HFFc6 (cell line): ENCODE measurements around the gene GID4. TPM values are rescaled to one million over a fixed set of nuclear protein-coding genes. Genes with fewer than 3 reads are reported as not detected.

Source experiments
- DNase-seq: peaks from one replicate; pipeline ENCODE4 v3.0.0-alpha.2; 2018
- H3K27ac Mint-ChIP-seq: 2 replicates; pipeline ENCODE4 v1.8.0; 2020; ENCODE audit warnings: mild to moderate bottlenecking, mixed read lengths
- H3K27me3 Mint-ChIP-seq: 2 replicates; pipeline ENCODE4 v1.8.0; 2021; ENCODE audit warnings: mild to moderate bottlenecking, moderate library complexity, mixed read lengths; ENCODE audit not compliant: insufficient read depth
- H3K36me3 Mint-ChIP-seq: 2 replicates; pipeline ENCODE4 v1.8.0; 2021; ENCODE audit warnings: low read depth, mixed read lengths
- H3K4me1 Mint-ChIP-seq: 2 replicates; pipeline ENCODE4 v1.8.0; 2020; ENCODE audit warnings: low read depth, mixed read lengths
- H3K4me3 Mint-ChIP-seq: 2 replicates; pipeline ENCODE4 v1.8.0; 2020; ENCODE audit warnings: mild to moderate bottlenecking, moderate library complexity, mixed read lengths
- H3K9me3 Mint-ChIP-seq: 2 replicates; pipeline ENCODE4 v1.8.0; 2020; ENCODE audit warnings: mild to moderate bottlenecking, mixed read lengths
- total RNA-seq, 6 experiments: library from RNA; stranded (reverse); fragmentation: NEBNext Ultra II Directional; extraction: Animal tissue kit (Norgen Biotek cat#: 25700); gene quantifications; 2 replicates in 1 of 6; 3 replicates in 5 of 6; pipeline ENCODE4 v1.2.3, GENCODE V29; 2021
- TF ChIP-seq, protein P1 (sequence below): fragments of 200-600 bp; sonication (generic); IDR thresholded peaks from 2 replicates; pipeline ENCODE4 v1.5.0; 2021; ENCODE audit warnings: antibody characterized with exemption, mild to moderate bottlenecking

GID4 gene
- total RNA-seq, 6 experiments from 2014 or later = 8.6 to 11.9 (median 9.5) TPM

DNA sequence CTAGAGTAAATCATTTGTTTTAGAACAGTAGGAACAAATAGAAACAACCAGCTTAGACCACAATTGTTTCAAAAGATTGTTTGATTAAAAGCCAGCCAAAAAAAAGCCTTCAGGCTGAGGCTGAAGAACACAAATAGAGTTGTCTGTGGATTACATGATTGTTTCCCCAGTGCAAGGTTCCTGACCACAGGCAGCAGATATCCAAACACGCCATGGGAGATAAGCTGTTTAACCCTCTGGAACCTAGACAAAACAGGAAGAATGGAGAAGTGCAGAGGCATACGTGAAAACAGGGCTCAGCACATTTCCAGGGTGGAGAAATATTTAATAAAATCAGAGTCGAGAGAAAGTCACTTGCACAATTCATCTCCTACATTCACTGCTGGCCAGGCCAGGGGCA, 21.2 kb upstream of the GID4 start:
- no peak overlapping the region for H3K4me3 Mint-ChIP-seq
- peaks cover 2% of the 10 kb centered on the region; the same call in 1 of the 2 replicates for H3K27me3 Mint-ChIP-seq
- TF ChIP-seq, protein P1, sequence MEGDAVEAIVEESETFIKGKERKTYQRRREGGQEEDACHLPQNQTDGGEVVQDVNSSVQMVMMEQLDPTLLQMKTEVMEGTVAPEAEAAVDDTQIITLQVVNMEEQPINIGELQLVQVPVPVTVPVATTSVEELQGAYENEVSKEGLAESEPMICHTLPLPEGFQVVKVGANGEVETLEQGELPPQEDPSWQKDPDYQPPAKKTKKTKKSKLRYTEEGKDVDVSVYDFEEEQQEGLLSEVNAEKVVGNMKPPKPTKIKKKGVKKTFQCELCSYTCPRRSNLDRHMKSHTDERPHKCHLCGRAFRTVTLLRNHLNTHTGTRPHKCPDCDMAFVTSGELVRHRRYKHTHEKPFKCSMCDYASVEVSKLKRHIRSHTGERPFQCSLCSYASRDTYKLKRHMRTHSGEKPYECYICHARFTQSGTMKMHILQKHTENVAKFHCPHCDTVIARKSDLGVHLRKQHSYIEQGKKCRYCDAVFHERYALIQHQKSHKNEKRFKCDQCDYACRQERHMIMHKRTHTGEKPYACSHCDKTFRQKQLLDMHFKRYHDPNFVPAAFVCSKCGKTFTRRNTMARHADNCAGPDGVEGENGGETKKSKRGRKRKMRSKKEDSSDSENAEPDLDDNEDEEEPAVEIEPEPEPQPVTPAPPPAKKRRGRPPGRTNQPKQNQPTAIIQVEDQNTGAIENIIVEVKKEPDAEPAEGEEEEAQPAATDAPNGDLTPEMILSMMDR = no peak
- H3K27ac Mint-ChIP-seq = no peak overlapping the region
- DNase-seq = no peak
- peaks cover 6% of the 10 kb centered on the region; the same call in 1 of the 2 replicates for H3K4me1 Mint-ChIP-seq
- no peaks in the 10 kb centered on the region for H3K9me3 Mint-ChIP-seq
- H3K36me3 Mint-ChIP-seq = peaks cover 6% of the 10 kb centered on the region

DNA sequence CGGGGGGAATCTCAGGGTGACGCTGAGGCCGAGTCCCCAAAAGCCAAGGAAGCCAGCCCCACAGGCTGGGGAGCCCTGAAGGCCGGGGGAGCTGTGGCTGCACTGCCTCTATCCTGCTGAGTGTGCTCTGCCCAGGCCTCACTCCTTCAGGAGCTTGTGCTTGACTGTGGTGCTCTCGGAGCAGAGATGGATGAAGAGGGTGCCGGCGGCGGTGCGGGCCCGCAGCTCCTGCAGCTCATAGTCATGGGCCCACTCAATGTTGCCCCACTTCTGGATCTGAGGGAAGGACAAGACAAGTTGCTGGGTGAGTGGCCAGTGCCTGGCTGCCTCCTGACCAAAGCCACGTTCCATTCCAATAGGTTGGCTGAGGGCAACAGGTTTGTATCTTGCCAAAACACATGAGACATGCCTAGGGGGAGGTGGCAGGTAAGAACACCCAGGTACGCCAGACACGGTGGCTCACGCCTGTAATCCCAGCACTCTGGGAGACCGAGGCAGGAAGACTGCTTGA, 20.7 kb upstream of the GID4 start:
- TF ChIP-seq, protein P1 = no peak
- Mint-ChIP-seq H3K27me3 (peaks cover 2% of the 10 kb centered on the region; the same call in 1 of the 2 replicates), H3K27ac (no peak overlapping the region), H3K4me3 (no peak overlapping the region), H3K9me3 (no peaks in the 10 kb centered on the region), H3K36me3 (peaks cover 6% of the 10 kb centered on the region), H3K4me1 (peaks cover 6% of the 10 kb centered on the region; the same call in 1 of the 2 replicates)
- DNase-seq = no peak

DNA sequence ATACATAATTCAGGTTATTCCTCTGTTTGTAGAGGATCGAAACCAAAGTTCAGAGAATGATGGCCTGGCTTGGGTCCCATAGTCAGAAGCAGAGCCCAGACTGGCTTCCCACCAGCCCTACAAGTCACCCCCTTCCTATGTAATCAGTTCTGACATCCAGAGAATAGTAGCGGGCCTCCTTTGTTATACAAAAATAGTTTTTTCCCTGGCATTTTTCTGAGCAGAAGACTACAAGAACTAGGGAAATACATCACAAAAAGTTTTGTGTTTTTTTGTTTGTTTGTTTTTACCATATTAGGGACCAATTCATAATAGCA, 19.4 kb upstream of the GID4 start:
- peaks cover 7% of the 10 kb centered on the region for H3K4me1 Mint-ChIP-seq
- peaks cover 6% of the 10 kb centered on the region for H3K36me3 Mint-ChIP-seq
- DNase-seq = no peak
- TF ChIP-seq, protein P1 = no peak
- no peaks in the 10 kb centered on the region for H3K9me3 Mint-ChIP-seq
- peaks cover 2% of the 10 kb centered on the region; the same call in 1 of the 2 replicates for H3K27me3 Mint-ChIP-seq
- H3K27ac Mint-ChIP-seq = no peak overlapping the region
- H3K4me3 Mint-ChIP-seq = no peak overlapping the region

DNA sequence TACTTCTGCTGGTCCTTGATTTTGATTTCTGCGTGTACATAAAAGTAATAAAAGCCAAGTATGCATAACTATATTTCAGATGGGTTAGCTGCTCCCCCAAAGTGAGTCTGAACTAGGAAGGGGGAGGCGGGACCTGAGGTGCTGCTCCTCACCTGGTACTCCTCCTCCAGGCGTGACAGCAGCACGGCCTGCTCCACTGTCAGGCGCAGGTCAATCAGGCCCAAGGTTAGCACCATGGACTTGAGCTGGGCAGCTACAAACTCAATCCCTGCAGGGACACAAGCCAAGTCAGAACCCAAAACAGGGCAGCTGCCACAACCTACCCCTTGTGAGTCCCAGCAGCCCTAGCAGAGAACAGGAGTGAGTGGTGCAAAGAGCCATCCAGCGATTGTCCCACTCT, 18.2 kb upstream of the GID4 start:
- no peak for DNase-seq
- Mint-ChIP-seq H3K9me3 (no peaks in the 10 kb centered on the region), H3K27me3 (peaks cover 2% of the 10 kb centered on the region; the same call in 1 of the 2 replicates), H3K4me3 (no peak overlapping the region), H3K4me1 (peaks cover 18% of the 10 kb centered on the region), H3K36me3 (peaks cover 6% of the 10 kb centered on the region), H3K27ac (no peak overlapping the region)
- TF ChIP-seq, protein P1 = no peak

DNA sequence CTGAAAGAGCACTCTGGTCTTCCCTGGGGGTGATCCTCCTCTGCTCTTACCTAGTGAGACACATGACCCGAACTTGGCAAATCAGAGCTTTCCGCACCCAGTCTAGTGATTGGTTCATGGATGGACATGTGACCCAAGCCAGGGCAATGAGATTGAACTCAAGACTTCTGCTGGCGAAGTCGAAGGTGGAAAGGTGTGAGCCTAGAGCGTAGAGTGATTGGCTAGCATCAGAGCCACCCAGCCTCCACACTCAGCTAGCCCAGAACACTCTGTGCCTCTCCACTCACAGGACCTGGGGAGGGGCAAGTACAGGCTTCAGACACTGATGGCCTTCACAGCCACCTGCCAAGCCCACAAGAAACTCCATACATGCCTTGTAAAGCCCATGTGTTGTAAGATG, 17.8 kb upstream of the GID4 start:
- H3K36me3 Mint-ChIP-seq = peaks cover 6% of the 10 kb centered on the region
- H3K27ac Mint-ChIP-seq = no peak overlapping the region
- no peak overlapping the region for H3K4me3 Mint-ChIP-seq
- TF ChIP-seq, protein P1 = no peak
- DNase-seq = no peak
- peaks cover 22% of the 10 kb centered on the region for H3K4me1 Mint-ChIP-seq
- H3K9me3 Mint-ChIP-seq = no peaks in the 10 kb centered on the region
- H3K27me3 Mint-ChIP-seq = peaks cover 2% of the 10 kb centered on the region; the same call in 1 of the 2 replicates
